OCI-LY1 (cell line): ENCODE measurements around the gene TRPV6.

ENCODE experiments used
- H2AFZ ChIP-seq: fragments of 200-600 bp; sonication (generic), shearing (Covaris generic); 2 replicates; pipeline ENCODE4 v1.6.0; 2014; ENCODE audit warnings: antibody characterized with exemption, mild to moderate bottlenecking, low read length
- H3F3A ChIP-seq: fragments of 200-600 bp; sonication (generic), shearing (Covaris generic); 2 replicates; pipeline ENCODE4 v1.6.0; 2014; ENCODE audit warnings: mild to moderate bottlenecking, antibody characterized with exemption, low read length, moderate library complexity; ENCODE audit not compliant: insufficient read depth
- H3K27ac ChIP-seq: fragments of 200-600 bp; sonication (generic); 2 replicates; pipeline ENCODE4 v1.5.1; 2014; ENCODE audit warnings: low read length, mixed run types, mild to moderate bottlenecking, low read depth; ENCODE audit not compliant: poor library complexity, severe bottlenecking
- H3K27me3 ChIP-seq: fragments of 200-600 bp; sonication (generic); 2 replicates; pipeline ENCODE4 v1.6.0; 2014; ENCODE audit warnings: antibody characterized with exemption, mild to moderate bottlenecking, low read length, moderate library complexity; ENCODE audit not compliant: insufficient read depth
- H3K36me3 ChIP-seq: fragments of 200-600 bp; sonication (generic); 2 replicates; pipeline ENCODE4 v1.6.1; 2014; ENCODE audit warnings: mild to moderate bottlenecking, antibody characterized with exemption, low read length, moderate library complexity, mixed read lengths; ENCODE audit not compliant: insufficient read depth
- H3K4me1 ChIP-seq: fragments of 200-600 bp; sonication (generic); 2 replicates; pipeline ENCODE4 v1.5.1; 2014; ENCODE audit warnings: mild to moderate bottlenecking, low read length, moderate library complexity; ENCODE audit not compliant: insufficient read depth, severe bottlenecking
- H3K4me2 ChIP-seq: fragments of 200-600 bp; sonication (generic), shearing (Covaris generic); 2 replicates; pipeline ENCODE4 v1.6.1; 2014; ENCODE audit warnings: low read length
- H3K4me3 ChIP-seq: fragments of 200-600 bp; sonication (generic); 2 replicates; pipeline ENCODE4 v1.5.1; 2014; ENCODE audit warnings: low read length, low read depth, mild to moderate bottlenecking, mixed read lengths; ENCODE audit not compliant: poor library complexity, severe bottlenecking
- H3K79me2 ChIP-seq: fragments of 200-600 bp; shearing (Covaris generic); 2 replicates; pipeline ENCODE4 v1.6.1; 2016; ENCODE audit warnings: mixed run types, low read length, mixed read lengths; ENCODE audit not compliant: insufficient read depth
- H3K9ac ChIP-seq: fragments of 200-600 bp; sonication (generic), shearing (Covaris generic); 2 replicates; pipeline ENCODE4 v1.6.1; 2014; ENCODE audit warnings: mild to moderate bottlenecking, low read length, mixed read lengths
- H3K9me2 ChIP-seq: fragments of 200-600 bp; sonication (generic), shearing (Covaris generic); 2 replicates; pipeline ENCODE4 v1.6.1; 2014; ENCODE audit warnings: low read depth, mild to moderate bottlenecking, low read length, mixed read lengths
- H3K9me3 ChIP-seq: fragments of 200-600 bp; shearing (Covaris generic); 2 replicates; pipeline ENCODE4 v1.6.1; 2014; ENCODE audit warnings: low read length, mixed read lengths
- H4K20me1 ChIP-seq: fragments of 200-600 bp; sonication (generic), shearing (Covaris generic); 2 replicates; pipeline ENCODE4 v1.6.0; 2016; ENCODE audit warnings: mild to moderate bottlenecking, low read length; ENCODE audit not compliant: insufficient read depth
- EZH2 ChIP-seq: fragments of 200-600 bp; sonication (generic), shearing (Covaris generic); IDR thresholded peaks from 2 replicates; pipeline ENCODE4 v1.8.0; 2017; ENCODE audit warnings: borderline replicate concordance, mixed run types, mild to moderate bottlenecking, antibody characterized with exemption, low read length, moderate library complexity, mixed read lengths
- TF ChIP-seq, protein P1 (sequence below): fragments of 200-600 bp; sonication (generic), shearing (Covaris generic); IDR thresholded peaks from 2 replicates; pipeline ENCODE4 v1.5.1; 2017; ENCODE audit warnings: mild to moderate bottlenecking, antibody characterized with exemption, low read length, moderate library complexity, mixed read lengths

TRPV6 gene

DNA sequence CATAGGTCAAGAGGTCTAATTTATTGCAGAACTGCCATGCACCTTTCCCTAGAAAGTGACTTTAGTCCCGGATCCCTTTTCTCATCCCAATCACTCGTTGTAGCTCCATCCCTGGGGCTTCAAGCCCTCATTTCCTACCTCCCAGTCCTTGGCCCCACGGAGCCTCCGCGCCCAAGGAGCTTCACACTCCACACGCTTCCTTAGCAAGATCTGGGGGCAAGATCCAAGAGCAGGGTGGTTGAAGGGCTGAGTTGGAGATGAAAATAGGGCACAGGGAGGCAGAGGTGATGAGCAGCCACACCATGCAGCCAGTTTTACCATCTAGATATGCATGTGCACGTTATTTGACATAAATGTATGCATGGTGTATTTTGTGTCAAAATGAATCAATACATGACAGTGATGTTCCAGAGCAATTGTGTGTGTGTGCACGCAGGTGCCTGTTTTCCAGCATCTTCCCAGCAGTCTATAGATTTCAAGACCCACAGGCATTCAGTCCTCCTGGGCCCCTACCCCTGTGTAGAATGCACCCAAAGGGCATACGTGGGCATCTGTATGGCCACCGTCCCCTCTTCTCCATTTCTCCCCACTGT lies 6.0 kb upstream of the TRPV6 start:
- no peak overlapping the region for H3K9ac ChIP-seq
- H3F3A ChIP-seq: no peaks in the 10 kb centered on the region
- no peaks in the 10 kb centered on the region for H4K20me1 ChIP-seq
- no peak overlapping the region for H3K27ac ChIP-seq
- no peaks in the 10 kb centered on the region for H3K9me3 ChIP-seq
- H3K4me2 ChIP-seq: no peak overlapping the region
- no peaks in the 10 kb centered on the region for H3K4me1 ChIP-seq
- H3K9me2 ChIP-seq: no peaks in the 10 kb centered on the region
- no peaks in the 10 kb centered on the region for H3K79me2 ChIP-seq
- H3K27me3 ChIP-seq: no peaks in the 10 kb centered on the region; the same call in 1 of the 2 replicates
- H3K4me3 ChIP-seq: no peak overlapping the region
- H3K36me3 ChIP-seq: no peaks in the 10 kb centered on the region
- no peak overlapping the region for H2AFZ ChIP-seq
- TF ChIP-seq, protein P1, sequence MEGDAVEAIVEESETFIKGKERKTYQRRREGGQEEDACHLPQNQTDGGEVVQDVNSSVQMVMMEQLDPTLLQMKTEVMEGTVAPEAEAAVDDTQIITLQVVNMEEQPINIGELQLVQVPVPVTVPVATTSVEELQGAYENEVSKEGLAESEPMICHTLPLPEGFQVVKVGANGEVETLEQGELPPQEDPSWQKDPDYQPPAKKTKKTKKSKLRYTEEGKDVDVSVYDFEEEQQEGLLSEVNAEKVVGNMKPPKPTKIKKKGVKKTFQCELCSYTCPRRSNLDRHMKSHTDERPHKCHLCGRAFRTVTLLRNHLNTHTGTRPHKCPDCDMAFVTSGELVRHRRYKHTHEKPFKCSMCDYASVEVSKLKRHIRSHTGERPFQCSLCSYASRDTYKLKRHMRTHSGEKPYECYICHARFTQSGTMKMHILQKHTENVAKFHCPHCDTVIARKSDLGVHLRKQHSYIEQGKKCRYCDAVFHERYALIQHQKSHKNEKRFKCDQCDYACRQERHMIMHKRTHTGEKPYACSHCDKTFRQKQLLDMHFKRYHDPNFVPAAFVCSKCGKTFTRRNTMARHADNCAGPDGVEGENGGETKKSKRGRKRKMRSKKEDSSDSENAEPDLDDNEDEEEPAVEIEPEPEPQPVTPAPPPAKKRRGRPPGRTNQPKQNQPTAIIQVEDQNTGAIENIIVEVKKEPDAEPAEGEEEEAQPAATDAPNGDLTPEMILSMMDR: no peak
- TF ChIP-seq EZH2: no peak

DNA sequence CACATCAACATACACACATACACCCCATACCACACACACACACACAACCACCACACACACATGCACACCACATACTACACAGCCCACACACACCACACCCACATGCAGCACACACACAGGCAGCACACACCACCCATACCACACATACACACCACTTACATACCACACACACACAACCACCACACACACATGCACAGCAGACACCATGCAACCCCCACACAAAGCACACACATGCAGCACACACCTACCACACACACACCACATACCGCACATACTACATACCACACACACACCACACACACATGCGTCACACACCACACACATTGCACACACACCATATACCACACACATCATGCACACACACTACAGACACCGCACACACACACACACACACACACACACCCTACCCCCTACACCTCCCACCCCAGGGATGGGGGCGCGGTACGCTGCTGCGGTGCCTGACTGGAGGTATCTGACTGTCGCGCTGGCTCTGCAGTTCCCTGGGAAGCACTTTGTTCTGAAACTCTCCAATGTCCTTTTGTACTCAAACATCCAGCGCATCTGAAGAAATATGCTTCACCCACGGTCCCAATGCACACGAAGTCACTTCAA lies 5.4 kb upstream of the TRPV6 start:
- no peak overlapping the region for H3K9ac ChIP-seq
- H3K9me3 ChIP-seq: no peaks in the 10 kb centered on the region
- H3K79me2 ChIP-seq: no peaks in the 10 kb centered on the region
- H2AFZ ChIP-seq: no peak overlapping the region
- H3K4me2 ChIP-seq: no peak overlapping the region
- no peaks in the 10 kb centered on the region; the same call in none of the 2 replicates for H3K27me3 ChIP-seq
- H3F3A ChIP-seq: no peaks in the 10 kb centered on the region
- H3K9me2 ChIP-seq: no peaks in the 10 kb centered on the region
- H3K27ac ChIP-seq: no peak overlapping the region
- H3K4me1 ChIP-seq: no peaks in the 10 kb centered on the region
- no peaks in the 10 kb centered on the region for H4K20me1 ChIP-seq
- H3K36me3 ChIP-seq: no peaks in the 10 kb centered on the region
- TF ChIP-seq, protein P1: no peak
- TF ChIP-seq EZH2: no peak
- H3K4me3 ChIP-seq: no peak overlapping the region

DNA sequence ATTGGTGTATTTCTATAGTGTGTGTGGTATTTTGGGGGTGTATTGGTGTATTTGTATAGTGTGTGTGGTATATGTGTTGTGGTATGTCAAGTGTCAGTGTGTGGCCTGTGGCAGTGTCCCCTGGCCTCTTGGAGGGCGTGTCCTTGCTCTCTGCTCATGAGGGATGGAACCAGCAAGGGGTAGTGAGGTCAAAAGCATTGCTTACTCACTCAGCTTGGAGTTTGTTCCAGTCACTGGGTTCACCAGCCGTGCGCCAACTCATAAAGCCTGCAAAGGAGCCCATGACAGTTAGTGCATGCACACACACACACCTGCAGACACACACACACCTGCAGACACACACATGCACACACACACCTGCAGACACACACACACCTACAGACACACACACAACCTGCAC lies 4.3 kb upstream of the TRPV6 start:
- Histone ChIP-seq H3K36me3 (no peaks in the 10 kb centered on the region), H3K4me2 (no peak overlapping the region), H3K4me3 (no peak overlapping the region), H3F3A (no peaks in the 10 kb centered on the region), H3K4me1 (no peaks in the 10 kb centered on the region), H3K27ac (no peak overlapping the region), H3K9ac (no peak overlapping the region), H3K79me2 (no peaks in the 10 kb centered on the region), H2AFZ (no peak overlapping the region), H4K20me1 (no peaks in the 10 kb centered on the region), H3K9me2 (no peaks in the 10 kb centered on the region), H3K9me3 (no peaks in the 10 kb centered on the region), H3K27me3 (no peaks in the 10 kb centered on the region; the same call in none of the 2 replicates)
- TF ChIP-seq EZH2: no peak
- TF ChIP-seq, protein P1: no peak
